Central memory CD4-positive, alpha-beta T cell (primary cell): ENCODE results near the gene GLI2.

Source experiments
- DNase-seq: peaks from one replicate; pipeline ENCODE4 v3.0.0; 2022

GLI2 gene

DNA sequence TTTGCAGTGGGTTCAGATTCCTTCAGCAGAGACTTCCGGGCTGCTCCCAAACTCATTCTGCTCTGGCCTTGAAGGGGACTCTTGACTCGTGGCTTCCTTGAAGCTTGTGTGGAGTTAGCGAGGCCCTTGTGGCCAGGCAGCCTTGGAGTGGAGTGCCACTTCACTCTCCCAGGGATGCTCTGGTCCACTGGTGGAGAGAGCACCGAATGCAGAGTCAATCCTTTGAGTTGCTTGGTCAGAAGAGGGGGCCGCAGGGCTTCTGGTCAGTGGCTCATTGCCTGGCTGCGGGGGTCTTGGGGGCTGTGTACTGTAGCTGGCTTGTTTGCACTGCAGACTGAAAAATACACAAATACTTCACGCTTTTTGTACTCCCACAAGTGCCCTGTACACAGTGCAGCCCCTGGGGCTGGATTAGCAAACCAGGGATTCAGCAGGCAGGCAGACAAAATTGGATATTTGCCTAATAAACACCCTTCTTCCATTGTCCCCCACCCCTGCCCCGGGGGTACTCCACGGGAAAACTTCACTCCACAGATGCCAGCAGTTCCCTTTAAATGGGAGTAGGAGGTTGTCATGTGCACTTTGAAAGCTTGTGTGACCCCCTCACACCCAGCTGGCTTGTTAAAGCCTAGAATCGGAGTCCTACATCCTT lies 3.2 kb downstream of the GLI2 start:
- no peak for DNase-seq

DNA sequence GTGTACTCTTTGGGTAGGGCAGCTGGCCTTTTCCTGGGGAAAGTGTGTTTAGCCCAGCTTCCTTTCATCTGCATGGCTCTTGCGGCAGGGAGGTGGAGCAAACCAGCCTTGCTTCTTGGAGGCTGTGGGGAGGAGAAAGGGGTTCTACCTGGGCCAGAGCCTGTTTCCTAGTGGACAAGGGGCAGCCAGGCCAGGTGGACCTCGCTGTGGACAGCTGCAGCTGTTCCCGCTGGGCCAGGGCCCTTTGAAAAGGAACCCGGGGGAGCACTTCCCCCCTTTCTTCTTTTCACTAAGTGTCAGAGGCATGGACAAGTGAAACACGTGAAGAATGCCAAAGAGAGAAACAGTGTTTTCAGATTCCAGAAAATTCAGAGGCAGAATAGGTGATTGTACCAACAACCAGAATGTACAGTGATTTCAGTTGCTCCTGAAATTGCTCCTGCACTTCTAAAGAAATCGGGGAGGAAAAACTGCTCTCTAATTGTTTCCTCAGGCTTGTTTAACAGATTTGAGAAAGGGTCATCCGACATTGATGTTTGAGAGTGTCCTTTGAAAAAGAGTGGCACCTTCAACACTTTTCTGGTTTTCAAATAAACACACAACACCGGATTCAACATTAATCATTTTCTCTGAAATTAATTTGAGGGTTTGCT lies 3.9 kb downstream of the GLI2 start:
- no peak for DNase-seq

DNA sequence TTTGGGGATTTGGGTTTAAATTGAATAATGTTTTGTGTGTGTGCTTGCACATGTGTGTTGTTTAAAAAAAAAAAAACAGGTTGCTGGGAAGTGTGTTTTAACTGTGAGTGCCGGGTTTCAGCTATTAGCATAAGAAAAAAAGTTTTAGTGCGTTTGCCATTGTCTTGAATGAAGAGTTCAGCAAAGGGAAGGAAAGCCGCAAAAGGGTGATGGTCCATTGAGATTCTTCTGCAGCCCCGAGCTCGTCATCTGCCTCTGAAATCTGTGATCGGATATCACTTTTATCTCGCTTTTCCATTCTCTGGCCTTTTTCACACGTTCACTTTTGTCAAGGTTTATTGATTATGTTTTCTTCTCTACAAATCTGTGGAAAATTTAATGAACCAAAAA lies 4.7 kb downstream of the GLI2 start:
- DNase-seq = no peak

DNA sequence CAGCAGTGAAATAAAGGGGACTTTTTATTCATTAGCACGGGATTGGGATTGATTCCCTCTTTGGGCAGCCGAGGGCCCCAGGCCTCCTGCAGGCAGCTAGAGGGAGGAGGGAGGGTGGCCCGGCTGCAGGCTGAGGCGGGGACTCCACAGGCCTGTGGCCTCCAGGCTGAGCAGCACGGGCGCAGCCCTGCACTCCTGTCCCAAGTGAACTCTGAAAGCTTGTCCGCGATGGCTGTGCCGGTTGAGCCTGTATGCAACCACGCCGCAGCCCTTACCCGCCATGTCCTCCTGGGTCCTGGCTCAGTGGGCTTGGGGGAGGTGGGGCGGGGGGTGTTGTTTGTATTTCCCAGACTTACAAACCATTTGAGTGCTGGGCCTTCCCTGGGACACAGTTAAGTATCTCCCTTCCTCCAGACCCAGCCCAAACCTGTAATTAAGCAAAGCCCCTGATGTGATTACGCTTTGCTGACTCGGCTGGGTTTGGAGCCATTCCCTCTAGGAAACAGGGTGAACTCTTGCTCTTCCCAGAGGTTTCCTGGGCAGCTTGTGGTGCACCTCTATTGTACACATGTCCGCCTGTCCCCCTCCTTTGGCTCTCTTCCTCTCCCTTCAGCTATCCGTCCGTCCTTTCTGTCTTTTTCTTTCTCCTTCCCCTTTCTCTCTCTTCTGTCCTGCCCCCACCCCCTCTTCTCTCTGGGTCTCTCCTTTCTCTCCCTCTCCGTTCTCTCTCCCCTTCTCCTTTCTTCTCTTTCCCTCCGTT lies 5.3 kb downstream of the GLI2 start:
- no peak for DNase-seq

- no peak for DNase-seq
Observed at GRCh38 chr2:120741571-120742561, 6.2 kb downstream of the GLI2 start.

DNA sequence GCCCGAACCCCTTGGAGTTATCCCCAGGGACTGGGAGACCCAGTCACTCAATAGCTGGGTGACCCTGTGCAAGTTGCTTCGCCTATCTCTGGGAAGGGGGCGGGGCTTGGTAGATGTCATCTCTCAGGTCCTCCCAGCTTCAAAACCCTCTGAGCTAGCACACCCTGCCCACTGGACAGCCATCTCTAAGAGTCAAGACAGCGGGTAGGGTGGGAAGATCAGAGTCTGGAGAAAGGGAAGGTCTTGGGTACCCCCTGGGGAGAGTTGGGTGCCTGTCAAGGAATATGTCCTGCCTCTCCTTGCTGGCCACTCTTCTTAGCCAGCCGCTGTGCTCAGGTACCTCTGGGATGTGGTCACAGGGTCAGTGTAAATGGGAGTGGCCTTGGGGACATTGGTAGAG lies 8.0 kb downstream of the GLI2 start:
- DNase-seq = no peak

DNA sequence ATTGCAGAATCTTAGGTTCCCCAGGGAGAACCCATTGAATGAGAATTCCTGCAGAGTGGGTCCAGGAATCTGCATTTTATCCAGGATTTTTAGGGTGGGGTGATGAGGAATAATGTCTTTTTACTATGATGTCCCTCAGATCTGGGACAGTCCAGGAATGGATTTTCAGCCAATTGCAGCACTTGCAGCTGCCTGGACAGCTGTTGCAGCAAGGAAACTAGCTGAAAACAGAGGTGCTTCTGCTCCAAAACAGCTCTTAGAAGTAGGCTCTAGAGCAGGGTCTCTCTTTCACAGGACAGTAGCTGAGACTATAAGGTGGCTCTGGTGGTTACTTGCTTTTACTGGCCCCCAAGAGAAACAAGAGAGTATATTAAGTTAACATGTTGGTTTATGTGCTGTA lies 9.1 kb downstream of the GLI2 start:
- DNase-seq = no peak

GRCh38 chr2:120745420-120746111 lies 9.9 kb downstream of the GLI2 start:
- DNase-seq = no peak

DNA sequence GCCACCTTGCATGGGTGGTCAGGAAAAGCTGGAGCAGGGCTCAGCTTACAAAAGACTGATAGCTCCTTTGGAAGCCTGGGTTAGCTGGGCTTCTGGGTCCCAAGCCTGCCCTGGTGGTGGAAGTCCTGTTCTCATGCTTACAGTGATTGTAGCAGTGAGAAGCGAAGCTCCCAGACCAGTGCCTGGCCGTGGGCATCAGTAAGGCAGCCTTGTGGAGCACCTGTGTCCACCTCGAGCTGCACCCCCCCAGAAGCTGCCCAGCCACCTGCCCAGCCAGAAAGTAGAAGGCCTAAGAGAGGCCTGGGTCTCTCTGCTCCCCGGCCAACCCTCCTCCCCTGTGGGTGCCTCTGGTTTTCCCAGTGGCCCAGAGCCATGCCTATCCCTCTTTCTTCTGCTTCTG lies 10.5 kb downstream of the GLI2 start:
- DNase-seq = no peak

DNA sequence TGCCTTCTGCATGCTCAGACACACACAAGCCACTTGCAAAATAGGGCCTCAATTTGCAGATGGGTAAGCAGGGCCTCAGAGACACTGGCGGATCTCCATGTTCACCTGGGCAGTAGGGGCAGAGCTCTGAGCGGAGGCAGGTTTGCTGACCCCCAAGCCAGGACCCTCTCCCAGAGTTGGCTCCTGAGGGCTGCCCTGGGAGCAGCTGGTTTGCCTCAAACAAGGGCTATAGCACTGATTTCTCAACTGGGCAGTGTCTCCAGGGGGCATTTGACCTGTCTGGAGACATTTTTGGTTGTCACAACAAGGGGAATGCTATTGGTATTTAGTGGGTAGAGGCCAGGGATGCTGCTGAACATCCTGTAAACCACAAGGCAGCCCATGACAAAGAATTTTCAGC lies 11.6 kb downstream of the GLI2 start:
- no peak for DNase-seq

DNA sequence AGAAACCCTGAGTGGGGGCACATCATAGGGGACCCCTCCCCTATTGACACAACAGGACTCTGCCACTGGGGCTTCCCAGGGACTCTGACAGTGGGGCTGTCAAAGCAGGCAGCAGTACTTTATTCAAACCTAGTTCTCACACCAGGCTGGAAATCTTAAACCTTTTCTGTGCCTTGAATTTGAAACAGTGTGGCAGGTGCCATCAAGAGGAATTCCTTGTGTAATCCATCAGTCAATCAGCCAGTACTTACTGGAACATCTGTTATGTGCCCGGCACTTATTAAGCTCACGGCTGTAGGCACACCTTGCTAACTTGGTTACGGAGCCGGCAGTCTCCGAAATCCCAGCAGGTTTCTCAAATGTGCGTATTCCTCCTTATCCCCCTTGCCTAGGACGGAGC lies 12.0 kb downstream of the GLI2 start:
- no peak for DNase-seq

- DNase-seq = no peak
Observed at GRCh38 chr2:120748310-120748709, 12.6 kb downstream of the GLI2 start.

DNA sequence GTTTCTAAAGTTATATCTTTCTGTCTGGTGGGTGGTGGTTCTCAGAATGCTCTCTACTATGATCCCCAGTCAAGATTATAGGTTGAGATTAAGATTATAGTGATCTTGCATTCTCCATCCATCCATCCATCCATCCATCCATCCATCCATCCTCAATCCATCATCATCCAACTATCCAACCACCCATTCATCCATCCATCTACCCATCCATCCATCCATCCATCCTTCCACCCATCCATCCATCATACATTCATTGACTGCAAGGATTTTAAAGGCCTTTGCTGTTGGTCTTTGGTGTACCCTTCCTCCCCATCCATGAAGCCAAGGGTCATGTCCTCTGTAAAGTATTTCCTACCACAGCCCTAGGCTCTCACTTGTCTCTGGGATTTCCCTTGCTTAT lies 13.1 kb downstream of the GLI2 start:
- no peak for DNase-seq

DNA sequence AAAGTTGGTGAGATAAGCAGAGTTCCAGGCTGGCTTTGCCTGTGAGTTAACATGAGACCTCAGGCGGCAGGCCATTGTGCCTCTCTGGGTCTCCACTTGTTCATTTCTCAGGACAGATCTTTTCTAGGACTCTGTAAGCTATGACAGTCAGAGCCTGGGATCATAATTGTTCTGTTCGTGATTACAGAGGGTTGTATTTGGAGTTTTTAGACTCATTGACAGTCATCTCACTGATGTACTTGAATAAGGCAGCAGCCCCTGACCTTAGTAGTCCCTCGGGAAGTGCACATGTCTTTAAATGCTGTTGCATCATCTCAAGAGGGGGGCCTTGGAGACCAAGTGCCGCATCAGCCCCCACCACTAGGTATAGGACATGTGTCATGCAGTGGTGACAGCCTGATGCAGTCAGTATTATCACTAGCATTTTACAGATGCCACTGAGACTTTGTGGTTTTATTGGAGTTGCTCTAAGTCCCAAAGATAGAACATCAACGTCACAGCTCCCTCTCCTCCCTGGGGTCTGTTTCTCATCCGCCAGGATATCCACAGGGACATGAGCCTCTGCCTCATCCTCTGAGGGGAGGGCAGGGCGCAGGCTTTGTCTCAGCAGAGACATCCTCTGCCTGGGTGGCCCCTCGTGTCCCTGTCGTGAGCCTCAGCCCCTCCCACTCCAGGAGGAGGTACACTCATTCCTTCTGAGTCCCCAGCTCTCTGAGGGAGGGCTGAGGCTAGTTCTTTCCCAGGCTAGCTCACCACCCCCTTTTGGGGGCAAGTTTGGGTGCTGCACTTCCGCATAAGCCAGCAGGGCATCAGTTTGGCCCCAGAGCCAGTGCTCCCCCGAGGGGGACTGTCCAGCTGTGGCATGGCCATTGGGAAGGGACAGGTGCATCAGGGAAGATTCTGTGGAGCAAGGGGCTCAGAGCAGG lies 14.1 kb downstream of the GLI2 start:
- no peak for DNase-seq

DNA sequence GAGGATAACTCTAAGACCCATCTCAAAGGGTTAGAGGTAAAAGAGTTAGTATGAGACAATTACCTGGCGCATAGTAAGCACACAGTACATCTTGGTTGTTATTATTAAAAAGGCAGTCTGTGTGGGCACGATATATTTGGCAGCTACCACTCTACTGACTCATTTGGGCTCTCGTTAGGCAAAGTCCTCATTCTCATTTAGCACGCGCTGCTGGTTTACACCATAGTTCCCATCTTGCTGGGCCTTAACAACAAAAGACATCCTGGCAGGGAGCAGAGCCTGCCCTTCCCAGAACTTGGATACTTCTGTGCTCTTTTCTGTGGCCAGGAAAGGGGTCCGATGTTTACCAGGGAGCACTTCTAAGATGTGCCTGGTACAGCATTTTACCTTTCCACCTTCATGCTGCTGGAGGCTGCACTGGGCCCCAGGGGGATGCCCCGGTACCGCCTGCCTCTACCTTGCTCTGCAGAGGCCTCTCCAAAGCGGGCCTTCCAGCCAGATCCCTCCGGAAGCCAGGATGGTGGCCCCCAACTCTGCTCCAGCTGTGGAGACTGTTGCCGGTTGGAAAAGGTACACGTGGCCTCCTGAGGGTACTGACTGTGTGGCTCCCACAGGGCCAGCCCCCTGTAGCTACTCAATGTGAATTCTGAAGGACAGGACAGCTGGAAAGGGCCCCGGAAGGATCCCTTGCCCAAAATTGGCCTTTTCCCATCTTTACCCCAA lies 15.0 kb downstream of the GLI2 start:
- no peak for DNase-seq

DNA sequence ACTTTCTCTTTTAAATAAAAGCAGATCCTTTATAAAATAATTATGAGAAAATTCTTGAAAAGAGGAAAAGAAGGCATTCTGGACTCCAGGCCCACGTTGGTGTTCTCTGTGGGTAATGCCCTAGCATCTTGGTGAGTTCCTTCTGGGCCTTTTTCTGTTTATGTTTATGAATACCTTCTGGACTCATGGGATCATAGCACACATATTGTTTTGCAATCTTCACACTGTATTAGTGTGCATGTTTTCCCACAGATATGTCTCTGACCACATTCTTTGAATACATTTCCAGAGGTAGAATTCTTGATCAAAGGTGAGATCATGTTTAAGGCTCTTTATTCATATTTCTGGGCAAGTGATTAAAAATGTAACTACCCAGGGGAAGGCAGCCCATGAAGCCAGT lies 15.9 kb downstream of the GLI2 start:
- DNase-seq = no peak

- no peak for DNase-seq
Observed at GRCh38 chr2:120754067-120754960, 18.6 kb downstream of the GLI2 start.

GRCh38 chr2:120758181-120759144 lies 22.8 kb downstream of the GLI2 start:
- DNase-seq = no peak
